Non-pigmented ciliary epithelial cell (primary cell): ENCODE data around the gene CTNNAL1.
"Not testable (repeated sequence)": the region's sequence is repeated elsewhere in the genome, so short reads cannot be mapped to it uniquely, and the experiment has no call there.

Experiments
- DNase-seq: peaks from one replicate; pipeline ENCODE4 v3.0.0-alpha.2; 2010; ENCODE audit warnings: low read depth

Gene CTNNAL1, protein sequence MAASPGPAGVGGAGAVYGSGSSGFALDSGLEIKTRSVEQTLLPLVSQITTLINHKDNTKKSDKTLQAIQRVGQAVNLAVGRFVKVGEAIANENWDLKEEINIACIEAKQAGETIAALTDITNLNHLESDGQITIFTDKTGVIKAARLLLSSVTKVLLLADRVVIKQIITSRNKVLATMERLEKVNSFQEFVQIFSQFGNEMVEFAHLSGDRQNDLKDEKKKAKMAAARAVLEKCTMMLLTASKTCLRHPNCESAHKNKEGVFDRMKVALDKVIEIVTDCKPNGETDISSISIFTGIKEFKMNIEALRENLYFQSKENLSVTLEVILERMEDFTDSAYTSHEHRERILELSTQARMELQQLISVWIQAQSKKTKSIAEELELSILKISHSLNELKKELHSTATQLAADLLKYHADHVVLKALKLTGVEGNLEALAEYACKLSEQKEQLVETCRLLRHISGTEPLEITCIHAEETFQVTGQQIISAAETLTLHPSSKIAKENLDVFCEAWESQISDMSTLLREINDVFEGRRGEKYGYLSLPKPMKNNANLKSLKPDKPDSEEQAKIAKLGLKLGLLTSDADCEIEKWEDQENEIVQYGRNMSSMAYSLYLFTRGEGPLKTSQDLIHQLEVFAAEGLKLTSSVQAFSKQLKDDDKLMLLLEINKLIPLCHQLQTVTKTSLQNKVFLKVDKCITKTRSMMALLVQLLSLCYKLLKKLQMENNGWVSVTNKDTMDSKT

DNA sequence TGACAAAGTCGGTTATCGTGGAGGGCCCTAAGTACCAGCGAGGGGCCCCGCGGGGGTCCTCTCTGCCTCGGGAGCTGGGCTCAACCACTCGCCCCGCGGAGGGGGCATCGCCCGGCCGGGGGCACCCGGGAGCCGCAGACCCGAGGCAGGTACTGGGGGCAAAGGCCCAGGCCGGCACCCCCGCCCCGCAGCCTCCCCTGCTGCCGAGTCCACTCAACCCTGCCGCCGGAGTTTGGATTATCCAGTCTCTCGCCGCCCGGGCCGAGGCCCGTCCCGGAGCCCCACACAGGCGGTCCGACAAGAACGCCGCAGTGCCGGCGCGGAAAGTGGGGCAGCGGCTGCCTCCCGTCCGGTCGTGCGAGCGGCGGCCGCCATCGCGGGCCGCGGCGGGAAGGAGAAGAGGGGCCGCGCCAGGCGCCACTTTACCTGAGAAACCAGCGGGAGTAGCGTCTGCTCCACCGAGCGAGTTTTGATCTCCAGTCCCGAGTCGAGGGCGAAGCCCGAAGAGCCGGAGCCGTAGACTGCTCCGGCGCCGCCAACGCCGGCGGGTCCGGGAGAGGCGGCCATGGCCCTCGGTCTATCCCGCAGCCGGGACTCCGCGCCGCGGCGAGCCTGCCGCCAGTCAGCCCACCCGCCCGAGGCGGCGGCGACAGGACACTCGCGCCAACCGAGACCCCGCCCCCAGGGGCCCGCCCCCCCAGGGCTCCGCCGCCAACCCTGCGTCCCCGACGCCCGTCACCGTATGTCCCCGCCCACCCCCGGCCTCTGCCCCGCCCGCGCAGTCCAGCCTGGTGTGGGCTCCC, at the start of gene CTNNAL1:
Gene CTNNAL1, minus strand, starts transcription at position 624 of the 803 bp plus-strand sequence. Its CDS starts 57 bp downstream, at position 567.
- DNase-seq = no peak

DNA sequence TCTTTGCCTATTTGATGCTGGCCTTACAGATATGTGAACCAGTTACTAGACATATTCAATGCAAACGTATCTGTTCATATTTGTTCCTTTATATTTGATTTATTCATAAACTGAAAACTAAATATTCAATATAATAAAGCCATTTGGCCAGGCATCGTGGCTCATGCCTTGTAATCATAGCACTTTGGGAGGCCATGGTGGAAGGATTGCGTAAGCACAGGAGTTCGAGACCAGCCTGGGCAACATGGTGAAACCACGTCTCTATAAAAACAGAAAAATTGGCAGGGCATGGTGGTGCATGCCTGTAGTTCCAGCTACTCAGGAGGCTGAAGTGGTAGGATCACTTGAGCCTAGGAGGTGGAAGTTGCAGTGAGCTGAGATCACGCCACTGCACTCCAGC, 49.2 kb upstream of the CTNNAL1 start:
- DNase-seq = no peak

DNA sequence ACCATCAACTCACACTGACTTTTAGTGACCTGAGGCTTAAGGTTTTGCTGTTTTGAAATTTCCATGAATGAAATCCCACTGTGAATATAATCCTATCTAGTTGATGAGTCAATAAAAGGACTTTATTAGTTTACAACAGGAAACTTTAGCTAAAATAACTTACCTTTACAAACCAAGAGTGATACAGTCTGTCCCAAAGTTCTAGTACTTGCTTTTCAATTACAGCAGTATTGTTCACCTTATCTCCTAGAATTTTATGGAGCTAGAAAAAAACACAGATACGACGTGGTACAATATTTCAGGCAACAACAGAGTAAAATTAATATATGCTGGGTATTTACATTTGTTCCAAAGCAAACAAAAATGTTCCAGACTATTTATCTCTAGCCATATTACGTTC, 46.9 kb upstream of the CTNNAL1 start:
- no peak for DNase-seq

DNA sequence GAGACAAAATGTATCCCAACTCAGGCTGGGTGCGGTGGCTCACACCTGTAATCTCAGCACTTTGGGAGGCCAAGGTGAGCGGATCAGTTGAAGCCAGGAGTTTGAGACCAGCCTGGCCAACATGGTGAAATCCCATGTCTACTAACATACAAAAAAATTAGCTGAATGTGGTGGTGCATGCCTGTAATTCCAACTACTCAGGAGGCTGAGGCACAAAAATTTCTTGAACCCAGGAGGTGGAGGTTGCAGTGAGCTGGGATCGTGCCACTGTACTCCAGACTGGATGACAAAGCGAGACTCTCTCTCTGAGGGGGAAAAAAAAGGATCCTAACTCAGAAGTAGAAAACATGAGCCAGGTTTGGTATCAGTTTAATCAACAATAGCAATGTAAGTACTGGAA, 39.8 kb upstream of the CTNNAL1 start:
- DNase-seq = not testable (repeated sequence)

DNA sequence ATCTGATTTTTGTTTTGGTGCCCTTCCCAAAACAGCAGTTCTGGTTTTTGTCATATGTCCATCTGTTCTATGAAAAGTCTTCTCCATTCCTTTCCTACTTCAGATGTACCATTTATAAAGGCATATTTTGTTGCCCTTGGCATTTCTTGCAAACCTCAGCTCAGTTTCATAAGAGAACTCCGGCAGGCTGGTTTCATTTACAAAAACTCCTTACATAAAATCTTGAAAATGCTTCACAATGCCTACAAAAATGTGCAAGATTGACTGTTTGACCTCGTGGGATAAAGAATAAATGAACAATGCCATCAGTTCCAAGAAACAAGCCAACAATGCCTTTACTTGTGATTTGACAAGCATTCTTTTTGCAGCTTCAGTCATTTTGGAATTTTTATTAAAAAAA, 39.1 kb upstream of the CTNNAL1 start:
- no peak for DNase-seq

DNA sequence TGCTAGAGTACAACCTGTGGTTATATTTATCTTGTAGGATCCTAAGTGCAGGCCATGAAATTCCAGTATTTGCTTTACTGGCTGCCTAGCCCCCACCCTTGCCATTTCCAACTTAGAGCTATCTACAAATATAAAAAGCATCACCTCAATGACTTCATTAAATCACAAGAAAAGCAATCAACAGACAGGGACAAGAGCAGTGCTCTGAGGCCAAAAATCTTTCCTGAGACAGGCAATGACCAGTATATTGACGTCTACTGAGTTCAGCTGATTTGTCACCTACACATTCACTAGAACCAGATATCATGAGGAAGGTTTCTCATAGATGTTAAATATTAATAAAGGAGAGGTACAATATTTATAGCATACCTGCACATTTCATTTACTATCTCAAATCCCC, 38.4 kb upstream of the CTNNAL1 start:
- DNase-seq = no peak

DNA sequence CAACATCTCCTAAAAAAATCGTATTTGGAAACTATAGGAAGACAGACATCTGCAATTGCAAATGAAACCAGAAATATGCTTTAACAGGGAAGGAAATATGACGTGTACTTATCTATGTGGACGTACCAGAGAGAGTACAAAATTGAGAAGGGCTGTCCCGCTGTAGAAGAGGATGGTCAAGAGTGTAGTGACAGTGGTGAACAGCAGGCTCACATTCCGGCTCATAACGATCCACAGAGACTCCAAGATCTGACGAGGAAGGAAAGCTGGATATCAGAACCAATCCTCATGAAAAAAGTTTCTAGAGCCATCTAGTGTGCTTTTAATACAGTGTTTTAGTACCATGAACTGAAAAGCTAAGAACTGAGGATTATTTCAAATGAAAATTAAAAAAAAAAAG, 37.1 kb upstream of the CTNNAL1 start:
- no peak for DNase-seq

DNA sequence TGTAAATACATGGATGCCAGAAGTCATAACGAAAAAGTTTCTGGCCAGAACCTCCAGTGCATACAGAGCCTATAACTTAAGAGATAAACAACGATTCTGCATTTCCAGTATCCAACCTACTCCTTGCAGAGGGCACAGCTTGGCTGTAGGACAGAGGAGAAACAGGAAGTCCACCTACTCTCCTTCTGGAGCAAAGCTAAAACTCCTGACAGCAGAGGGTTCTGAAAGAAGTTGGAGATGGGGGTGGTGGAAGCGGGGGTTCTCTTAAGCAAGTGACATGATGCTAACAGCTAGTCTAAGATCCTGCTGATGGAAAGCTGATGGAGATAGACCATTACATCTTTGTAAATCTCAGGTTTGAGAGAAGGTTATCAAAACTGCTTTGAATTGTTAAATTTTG, 35.5 kb upstream of the CTNNAL1 start:
- DNase-seq = no peak

DNA sequence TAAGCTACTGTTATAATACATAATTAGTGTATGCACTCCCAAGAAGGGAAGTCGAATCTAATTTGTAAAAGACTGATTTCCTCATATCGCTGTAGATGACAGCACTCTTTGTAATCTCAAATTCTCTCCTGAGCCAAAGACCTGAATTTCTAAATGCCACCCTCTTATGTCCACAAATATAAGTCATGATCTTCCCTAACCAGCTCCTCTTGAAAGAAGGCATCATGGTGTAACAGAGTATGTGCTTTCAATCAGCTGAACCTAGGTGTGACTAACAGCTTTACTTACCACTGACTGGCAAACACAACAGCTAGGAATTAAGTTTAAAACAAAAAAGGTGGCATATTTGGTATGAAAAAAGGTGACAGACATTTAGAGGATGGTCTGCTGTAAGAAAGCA, 34.0 kb upstream of the CTNNAL1 start:
- DNase-seq = no peak

DNA sequence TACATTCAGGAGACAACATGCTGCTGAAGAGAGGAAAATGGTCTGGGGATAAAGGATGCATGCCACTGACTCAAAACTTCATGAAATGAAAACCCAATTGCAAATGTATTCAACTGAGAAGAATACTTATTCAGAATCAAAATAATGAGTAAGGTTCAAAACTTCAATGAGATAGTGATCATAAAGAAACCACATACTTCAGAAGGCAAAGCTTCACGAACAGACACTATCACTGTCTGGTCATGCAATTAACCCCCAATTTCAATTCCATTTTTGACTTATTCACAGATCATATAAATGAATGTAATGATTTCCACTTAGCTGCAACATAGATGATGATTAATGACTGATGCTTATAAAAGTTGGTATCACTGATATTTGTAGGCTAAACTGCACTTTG, 33.0 kb upstream of the CTNNAL1 start:
- no peak for DNase-seq

DNA sequence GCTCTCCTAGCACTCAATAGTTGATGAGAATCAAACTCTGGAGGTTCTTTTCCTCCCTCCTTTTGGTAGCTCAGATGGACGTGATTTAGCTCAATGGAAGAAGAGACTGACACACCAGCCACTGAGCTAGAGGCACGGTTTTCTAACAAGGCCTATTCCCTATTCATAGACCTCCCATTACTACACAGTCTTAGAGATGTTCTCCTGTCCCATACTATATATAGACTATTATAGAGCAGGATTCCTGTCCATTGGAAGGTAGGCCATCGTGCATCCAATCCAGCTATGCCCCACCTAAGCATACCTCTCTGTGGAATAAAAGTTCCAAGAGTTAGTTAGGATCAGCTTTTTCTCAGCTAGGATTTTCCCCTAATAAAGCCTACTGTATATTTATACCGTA, 30.3 kb upstream of the CTNNAL1 start:
- DNase-seq = no peak

DNA sequence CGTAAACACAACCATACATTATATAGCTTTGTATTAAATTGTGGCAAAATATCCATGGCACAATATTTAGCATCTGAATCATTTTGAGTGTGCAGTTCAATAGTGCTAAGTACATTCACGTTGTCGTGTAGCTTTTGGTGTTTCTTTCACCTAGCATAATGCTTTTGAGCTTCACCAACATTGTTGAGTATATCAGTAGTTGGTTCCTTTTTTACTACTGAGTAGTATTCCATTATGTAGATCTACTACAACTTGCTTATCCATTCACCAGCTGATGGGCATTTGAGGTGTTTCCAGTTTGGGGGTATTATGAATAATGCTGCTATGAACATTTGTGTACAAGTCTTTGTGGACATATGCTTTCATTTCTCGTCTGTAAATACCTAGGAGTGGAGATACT, 27.3 kb upstream of the CTNNAL1 start:
- DNase-seq = no peak

DNA sequence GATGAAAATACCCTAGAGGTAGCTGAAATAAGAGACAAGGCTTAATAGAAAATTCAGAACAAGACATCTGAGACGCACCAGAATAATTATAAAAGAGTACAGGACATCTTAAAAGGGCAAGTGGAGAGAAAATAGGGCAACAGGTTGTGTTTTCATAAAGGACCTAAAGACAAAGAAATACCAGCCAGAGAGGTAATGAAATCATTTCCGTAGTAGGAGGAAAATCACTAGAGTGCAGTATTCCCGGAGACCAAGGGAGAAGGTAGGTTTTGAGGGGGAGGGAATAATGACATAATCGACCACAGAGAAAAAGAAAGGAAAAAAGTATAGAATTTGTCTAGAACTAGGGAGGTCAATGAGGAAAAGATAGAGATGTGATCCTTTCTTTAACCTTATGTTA, 26.2 kb upstream of the CTNNAL1 start:
- no peak for DNase-seq

DNA sequence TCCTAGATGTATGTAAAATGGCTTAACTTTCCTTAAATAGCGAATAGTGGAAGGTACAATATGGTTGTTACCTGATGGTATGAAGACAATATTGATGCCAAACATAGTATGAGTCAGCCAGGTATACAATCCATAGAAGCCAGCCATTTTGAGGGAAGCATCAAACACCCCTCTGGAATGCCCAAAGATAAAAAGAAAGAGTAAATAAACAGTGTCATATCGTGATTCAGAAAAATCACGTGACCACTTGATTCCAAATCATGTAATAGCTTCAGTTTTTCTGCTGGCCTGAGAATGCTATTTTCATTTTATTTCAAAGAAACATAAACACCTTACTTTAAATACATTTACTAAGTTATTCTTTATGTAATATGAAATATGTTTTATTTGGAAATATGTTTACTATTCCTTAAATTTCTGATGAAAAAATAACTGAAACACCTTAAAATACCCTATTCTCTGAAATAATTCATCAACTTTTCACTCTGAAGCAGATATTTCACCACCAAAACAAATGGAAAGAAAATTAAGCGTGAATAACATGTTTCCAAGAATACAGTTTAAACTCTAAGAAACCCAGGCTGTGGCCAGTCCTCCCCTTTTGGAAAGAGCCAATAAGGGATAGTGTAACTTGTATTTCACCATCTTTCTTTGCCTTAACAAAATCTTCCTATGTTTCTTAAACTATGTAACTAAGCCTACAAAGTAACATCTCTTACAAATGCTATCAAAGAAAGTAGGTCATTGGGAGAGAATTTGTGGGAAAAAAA, 24.8 kb upstream of the CTNNAL1 start:
- DNase-seq = no peak

DNA sequence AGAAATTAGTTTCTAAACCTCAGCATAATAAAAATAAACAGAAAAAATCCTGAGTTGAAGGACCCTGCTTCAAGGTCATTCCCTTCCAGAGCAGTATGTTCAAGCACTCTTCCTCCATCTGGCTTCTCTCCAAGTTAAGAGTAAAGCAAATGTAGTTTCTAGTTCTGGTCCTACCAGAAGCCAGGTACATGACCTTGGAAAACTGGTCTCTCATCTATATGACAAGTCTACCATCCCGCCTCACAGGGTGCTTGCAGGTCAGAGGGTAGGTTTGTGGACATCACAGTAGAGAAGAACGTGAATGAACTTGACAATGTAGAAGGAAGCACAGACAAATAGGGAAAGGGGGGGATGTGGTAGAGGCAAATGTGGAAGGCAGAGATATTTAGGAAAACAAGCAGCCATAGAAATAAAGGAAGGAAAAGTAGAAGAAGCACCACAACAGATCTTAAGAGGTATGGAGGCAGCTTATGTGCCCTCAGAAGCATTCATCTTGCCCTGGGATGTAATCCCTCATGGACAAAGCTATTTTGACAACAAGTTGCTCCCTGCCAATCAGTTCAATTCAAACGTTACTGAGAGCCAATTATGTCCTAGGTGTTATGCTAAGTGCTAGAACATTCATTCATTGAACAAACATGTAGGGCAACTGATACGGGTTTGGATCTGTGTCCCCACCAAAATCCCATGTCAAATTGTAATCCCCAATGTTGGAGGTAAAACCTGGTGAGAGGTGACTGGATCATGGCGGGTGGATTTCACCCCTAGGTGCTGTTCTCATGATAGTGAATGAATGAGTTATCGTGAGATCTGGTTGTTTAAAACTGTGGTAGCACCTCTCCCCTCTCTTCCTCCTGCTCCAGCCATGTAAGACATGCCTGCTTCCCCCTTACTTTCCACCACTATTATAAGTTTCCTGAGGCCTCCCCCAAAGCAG, 23.7 kb upstream of the CTNNAL1 start:
- no peak for DNase-seq

DNA sequence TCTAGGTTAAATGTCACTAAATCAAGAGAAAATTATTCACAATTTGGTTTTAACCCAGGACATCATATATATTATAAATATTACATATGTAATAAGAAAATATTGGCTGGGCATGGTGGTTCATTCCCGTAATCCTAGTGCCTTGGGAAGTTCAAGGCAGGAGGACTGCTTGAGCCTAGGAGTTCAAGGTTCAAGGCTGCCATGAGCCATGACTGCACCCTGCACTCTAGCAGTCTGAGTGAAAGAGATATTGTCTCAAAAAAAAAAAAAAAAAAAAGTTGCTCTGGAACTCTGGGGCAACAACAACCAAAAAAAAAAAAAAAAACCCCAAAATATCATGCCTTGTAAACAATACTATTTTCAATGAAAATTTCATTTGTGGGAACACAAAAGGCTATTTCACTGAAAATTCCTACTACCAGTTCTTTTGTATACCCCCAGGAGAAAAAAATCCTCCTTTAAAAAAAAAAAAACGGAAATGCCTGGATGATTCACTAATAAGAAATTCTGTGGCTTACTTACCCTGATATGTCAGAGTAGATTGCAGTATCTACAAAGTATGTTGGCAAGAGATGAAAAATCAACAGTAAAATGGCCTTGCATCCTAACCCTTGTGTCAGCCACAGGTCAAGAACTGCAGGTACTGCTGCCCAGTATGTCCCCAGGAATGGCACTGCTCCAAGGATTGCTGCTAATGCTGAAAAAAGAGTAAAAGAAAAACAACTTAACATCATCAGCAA, 22.6 kb upstream of the CTNNAL1 start:
- DNase-seq = peak; percentile 73

DNA sequence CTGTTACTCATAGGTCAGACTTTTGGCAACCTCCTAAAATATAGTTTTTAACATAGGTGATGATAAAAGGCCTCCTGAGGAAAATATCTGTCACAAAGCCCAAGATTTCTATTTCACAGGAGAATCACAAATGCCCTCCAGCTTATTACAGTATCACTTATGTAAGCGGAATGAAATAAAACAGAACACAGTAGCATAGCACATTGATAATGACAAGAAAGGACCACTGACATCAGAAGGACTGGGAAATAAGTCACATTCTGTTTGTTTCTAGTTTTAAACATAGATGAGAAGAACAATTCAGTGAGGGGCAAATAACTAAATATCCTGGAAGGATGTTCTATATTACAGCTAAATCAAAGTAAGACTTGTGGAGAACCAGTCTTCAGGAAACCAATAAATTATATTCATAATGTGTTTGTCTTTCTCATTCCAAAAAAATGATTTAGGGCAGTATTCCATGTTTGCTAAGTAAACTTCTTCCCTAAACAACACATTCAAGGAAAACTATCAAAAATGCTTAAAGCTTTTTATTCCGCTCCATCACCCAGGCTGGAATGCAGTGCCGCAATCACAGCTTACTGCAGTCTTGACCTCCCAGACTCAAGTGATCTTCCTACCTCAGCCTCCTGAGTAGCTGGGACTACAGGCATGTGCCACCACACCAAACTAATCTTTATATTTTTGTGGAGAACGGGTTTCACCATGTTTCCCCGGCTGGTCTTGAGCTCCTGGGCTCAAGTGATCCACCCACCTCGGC, 20.8 kb upstream of the CTNNAL1 start:
- no peak for DNase-seq

DNA sequence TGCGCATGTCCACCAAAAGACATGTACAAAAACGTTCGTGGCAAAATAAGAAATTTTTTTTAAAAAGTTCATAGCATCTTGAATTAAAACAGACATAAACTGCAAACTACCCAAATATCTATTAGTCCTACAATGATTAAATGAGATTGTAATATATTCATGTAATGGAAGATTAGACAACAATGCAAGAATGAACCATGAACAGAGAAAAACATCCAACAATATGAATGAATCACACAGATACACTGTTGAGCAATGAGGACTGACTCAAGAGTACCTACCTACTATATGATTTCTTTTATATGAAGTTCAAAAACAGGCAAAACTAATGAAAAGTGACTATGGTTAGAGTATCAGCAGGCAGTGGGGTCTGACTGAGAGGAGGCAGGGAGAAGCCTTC, 17.9 kb upstream of the CTNNAL1 start:
- DNase-seq = no peak

DNA sequence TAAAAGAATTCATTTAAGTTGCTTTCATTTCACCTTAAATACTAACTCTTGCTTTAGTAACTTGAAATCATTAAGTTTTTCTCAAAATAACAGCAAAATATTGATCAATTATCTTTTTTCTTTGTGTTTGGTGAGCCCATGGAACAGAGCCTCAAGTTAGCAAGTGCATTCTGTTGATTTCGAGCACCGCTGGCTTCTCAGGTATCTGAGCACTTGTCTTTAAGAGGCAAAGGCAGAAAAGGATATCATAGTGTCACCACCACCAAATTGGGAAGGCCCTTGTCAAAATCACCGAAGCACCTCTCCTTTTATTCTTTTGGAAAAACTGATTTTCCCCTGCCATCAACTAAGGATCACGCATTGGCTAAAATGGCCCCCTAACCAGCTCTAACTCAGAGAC, 17.1 kb upstream of the CTNNAL1 start:
- DNase-seq = no peak
